Cortex of kidney (tissue), 1 donor: ENCODE results near the gene FAM131B.
"Not testable (repeated sequence)": the region's sequence is repeated elsewhere in the genome, so short reads cannot be mapped to it uniquely, and the experiment has no call there.

Experiments used
- DNase-seq: peaks from one replicate; lab custom pipeline; 2025; lab: John Stamatoyannopoulos, UW

Gene FAM131B

DNA sequence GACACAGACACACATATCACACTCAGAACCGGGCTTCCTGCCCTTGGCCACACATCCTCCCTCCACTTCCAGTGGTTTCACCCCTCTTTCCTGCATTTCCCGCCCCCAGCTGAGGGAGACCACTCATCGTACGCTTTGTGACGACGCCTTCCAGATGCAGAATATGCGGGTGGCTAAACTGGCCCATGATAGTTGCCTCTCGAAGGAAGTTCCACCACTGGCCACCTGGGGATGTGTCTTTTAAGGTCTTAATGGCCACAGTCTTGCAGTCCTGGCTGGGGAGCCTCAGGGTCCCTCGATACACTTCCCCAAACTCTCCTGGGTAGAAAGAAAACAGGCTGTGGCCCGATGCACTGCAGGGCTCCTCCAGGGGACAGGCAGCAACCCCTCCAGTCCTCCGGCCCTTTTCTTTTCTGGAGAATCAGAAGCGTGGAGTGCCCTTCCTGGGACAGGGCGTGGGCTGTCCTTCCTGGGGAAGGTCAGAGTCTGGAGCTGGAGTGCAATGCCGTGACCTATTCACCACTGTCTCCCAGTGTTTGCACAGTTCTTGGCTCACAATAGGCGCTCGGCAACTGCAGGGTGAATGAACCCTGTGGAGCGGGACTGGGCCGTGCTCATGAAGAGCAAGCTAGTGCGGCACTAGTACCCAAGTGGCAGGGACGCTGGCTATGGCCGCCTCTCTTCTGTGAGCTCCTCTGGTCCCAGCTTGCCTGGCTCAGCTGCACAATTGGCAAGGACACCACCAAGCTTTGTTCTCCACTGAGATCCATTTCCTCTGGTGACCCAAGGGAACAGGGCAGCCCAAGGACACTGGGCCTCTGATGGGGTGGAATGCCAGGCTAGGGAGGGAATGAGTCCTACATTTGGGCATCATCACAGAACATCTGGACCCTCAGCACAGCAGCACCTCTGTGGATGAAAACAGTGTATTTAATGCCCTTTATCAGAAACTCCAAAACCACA lies 33.0 kb upstream of the FAM131B start:
- DNase-seq, result no peak

DNA sequence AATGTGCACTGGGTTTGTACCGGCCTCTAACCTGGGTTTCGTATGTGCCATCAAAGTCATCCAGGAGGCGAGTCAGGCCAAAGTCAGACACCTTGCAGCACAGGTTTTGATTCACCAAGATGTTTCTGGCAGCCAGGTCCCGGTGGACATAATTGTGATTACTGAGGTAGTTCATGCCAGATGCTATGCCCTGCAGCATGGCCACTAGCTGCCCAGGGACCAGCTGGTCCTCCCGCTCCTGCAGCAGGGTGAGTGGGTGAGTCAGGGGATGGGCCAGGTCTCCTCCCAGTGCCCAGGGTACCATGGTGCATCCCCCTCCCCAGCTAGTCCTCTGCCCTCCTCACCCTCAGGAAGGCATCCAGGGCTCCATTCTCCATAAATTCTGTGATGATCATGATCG lies 32.3 kb upstream of the FAM131B start:
- no peak for DNase-seq

DNA sequence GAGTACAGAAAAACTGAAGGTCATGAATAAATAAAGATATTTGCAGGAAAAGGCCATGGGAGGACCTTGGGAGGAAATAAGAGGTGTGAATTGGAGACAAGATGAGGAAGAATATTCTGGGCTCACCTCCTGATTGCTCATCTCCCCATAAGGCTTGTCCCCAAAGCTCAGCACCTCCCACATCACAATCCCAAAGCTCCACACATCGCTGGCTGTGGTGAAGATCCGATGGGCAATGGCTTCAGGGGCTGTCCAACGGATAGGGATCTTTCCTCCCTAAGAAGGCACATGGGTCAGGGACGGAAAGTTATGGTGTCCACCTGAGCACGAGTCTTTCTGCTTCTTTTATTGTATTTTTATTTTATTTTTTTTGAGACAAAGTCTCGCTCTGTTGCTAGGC lies 31.6 kb upstream of the FAM131B start:
- no peak for DNase-seq

DNA sequence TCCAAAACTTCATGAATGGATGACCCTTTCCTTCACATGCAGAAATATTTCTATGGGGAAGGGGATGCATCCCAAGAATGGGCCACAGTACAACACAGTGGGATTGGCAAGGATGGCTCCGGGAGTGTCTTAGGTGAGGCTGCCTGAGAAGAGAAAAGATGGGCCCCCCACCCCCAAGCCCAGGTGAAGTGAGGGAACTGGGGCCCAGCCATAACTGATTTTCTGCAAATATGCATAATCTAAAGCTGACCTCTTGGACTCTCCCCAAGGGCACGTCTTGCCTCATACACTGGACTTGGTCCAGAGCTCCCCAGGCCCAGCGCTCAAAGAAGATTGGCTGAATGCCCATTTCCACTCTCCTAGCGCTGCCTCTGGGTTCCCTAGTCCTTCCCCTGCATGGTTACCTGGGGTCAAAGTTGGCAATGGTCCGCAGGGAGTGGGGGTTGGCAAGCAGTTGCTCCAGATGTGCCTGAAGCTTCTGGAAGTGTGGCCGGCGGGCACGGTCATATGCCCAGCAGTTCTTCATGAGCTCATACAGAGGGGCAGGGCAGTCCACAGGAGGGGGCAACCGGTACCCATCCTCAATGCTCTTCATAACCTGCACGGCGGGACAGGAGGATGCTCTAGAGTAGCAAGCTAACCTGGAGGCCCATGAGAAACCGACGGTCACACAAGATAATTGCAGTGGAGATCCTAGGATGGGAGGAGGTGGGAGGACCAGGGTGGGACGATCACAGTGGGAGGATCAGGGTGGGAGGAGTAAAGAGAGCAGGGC lies 30.9 kb upstream of the FAM131B start:
- DNase-seq, result no peak

DNA sequence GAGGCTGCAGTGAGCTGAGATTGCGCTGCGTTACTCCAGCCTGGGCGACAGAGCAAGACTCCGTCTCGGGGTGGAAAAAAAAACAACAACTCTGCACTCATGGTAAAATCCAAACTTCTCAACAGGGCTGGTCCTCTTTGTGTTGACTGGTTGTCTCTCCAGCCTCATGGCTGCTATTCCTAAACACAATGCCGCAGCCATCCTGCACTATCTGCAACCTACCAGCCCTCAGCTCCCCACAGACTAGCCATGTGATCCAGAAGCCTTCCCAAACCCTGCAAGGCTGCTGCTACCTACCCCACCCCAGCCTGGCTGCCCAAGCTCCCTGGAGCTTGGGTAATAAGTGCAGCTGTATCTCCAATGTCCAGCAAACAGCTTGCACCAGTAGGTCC lies 30.4 kb upstream of the FAM131B start:
- no peak for DNase-seq

DNA sequence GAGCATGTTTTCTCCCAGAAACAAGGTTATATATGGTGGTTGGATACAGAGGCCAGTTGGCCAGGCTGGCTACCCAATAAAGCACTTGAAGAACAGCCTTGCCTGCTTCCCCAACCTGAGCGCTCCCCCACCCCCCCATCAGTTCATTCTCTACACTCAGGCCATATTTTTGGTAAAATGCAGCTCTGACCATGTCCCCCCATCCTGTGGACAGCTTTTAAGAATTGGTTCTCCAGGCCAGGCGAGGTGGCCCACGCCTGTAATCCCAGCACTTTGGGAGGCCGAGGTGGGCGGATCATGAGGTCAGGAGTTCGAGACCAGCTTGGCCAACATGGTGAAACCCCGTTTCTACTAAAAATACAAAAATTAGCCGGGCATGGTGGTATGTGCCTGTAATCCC lies 29.9 kb upstream of the FAM131B start:
- not testable (repeated sequence) for DNase-seq

DNA sequence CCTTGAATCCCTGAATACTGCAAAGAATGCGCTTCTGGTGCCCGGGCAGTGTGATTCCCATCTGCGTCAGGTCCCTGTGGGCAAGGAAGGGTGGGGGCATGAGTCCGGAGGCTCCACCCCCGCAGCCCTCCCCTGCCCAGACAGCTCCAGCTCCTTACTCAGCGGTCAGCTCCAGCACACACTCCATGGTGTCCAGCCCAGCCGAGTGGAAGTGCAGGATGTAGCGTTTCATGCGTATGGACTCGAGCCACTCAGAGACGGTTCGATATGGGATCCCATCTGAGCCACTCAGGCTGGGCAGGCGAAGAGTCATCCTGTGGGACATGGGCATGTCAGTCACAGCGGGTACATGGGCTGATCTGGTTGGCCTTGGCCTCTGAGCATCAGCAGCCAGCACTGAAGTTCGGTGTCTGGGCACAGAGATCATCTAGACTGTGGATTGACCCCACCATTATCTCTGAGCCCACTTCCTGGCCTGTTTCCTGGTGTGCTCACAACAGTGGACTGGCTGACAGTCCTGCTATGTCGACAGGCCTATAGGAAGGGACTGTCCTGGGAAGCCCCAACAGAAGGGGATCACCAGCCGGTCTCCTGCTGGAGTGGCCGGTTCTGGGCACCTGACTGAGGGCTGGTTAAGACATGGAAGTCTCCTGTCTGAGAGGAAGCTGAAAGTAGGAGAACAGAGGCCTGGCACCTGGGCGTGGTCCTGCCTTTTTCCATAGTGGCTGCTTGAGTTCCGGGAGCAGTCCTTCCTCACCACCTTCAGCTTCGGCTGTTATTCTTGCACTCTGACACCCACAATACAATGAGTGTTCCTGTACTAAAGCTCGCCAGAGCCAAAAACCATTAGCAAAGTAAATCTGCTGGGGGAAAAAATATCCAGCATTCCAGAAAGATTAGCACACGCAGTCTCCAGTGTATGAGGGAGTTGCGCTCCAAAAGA lies 29.2 kb upstream of the FAM131B start:
- DNase-seq, result no peak

DNA sequence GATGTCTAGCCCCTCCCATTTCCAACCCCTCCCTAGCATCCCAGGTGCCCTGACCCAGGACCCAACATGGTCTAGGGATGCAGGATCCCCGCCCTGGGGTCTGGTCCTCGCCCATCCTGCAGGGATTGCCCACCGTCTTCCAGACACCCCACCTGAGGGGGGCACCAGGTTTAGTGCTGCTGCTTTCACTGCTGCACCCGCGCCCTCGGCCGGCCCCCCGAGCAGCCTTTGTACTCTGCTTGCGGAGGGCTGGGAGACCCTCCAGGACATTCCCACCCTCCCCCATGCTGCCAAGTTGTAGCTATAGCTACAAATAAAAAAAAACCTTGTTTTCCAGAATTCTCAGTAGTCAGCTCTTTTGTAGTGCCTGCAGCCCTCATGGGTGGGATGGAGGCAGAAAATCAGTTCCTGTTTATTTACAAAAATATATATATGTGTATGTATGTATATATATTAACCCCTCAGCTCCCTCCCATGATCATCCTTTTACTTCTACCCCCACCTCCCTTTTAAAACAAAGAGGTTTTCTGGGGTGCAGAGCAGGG lies 28.3 kb upstream of the FAM131B start:
- no peak for DNase-seq

DNA sequence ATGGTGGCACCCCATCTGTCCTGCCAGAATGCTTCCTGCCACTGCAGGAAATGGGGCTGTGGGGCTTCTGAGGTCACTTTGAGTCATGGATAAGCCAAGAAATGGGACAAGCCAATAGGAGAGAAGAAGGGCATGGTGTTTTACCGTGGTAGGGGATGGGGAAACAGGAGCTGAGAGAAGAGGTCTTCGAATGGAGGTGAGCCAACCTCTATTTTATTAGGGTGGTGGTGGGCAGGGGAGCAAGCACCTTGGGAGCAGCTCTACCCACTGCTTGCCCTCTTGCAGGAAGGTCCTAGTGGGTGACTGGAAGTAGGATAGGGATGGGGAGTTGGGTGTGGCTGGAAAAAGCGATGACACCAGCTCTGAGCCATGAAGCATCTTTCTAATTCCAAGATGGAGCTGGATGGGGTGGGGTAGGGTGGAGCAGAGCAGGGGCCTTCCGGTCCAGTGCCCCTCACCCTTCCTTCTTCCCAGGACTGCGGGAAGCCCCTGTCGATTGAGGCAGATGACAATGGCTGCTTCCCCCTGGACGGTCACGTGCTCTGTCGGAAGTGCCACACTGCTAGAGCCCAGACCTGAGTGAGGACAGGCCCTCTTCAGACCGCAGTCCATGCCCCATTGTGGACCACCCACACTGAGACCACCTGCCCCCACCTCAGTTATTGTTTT lies 27.7 kb upstream of the FAM131B start:
- DNase-seq, result no peak

DNA sequence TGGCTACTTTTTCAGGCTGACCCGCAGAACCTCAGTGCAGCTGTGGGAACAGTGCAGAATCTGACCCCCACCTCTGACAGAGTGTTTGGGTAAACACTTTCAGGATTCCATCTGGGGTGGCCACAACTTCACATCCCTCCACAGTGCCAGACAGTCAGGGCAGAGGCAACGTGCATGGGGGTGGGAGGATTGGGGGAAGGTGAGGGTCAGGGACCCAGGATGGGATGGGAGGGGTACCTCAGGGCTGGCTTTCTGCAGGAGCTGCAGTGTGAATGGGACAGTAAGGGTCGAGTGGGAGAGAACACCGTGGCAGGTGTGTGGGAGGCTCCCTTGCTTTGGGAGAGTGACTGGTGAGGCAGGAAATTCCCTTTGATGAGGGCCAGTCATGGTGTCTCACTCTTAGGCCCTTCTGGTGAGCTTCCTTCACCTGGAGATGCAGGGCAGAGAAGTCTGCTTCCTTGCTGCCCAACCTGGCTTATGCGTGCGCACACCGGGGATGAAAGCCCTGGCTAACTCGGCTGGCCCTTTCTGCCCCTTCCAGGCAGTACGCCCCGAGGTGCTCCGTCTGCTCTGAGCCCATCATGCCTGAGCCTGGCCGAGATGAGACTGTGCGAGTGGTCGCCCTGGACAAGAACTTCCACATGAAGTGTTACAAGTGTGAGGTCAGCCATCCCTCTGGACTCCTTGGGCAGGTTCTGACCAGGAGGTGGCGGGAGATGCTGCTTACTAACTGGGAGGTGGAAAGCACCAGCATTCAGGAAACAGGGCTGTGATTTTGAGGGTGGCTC lies 27.0 kb upstream of the FAM131B start:
- DNase-seq, result no peak

DNA sequence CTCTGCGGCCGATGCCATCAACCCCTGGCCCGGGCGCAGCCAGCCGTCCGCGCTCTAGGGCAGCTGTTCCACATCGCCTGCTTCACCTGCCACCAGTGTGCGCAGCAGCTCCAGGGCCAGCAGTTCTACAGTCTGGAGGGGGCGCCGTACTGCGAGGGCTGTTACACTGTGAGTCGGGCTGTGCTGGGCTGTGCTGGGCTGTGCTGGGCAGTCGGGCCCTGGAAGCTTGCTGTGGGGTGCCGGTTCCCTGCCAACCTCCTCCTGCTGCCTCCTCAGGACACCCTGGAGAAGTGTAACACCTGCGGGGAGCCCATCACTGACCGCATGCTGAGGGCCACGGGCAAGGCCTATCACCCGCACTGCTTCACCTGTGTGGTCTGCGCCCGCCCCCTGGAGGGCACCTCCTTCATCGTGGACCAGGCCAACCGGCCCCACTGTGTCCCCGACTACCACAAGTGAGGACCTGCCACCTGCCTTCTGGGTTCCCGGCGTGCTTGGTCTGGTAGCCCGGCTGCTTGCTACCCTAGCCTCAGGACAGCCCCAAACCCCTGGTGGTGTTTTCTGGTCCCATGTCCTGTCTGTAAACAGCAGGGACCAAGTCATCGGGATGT lies 26.1 kb upstream of the FAM131B start:
- DNase-seq, result no peak

DNA sequence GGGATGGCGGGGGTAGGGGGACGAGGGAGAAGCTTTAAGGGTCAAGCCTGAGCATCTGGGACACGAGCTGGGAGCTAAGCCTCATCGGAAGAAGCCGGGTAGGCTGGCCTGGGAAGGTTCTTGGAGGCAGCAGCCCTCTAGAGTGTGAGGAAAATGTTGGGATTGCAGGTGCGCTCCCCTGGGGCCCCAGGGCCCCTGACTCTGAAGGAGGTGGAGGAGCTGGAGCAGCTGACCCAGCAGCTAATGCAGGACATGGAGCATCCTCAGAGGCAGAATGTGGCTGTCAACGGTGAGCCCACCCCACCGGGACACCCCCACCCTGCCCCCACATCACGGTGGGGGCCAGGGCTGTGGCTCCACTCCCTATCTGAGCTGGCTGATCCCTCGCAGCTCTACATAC lies 25.5 kb upstream of the FAM131B start:
- no peak for DNase-seq

DNA sequence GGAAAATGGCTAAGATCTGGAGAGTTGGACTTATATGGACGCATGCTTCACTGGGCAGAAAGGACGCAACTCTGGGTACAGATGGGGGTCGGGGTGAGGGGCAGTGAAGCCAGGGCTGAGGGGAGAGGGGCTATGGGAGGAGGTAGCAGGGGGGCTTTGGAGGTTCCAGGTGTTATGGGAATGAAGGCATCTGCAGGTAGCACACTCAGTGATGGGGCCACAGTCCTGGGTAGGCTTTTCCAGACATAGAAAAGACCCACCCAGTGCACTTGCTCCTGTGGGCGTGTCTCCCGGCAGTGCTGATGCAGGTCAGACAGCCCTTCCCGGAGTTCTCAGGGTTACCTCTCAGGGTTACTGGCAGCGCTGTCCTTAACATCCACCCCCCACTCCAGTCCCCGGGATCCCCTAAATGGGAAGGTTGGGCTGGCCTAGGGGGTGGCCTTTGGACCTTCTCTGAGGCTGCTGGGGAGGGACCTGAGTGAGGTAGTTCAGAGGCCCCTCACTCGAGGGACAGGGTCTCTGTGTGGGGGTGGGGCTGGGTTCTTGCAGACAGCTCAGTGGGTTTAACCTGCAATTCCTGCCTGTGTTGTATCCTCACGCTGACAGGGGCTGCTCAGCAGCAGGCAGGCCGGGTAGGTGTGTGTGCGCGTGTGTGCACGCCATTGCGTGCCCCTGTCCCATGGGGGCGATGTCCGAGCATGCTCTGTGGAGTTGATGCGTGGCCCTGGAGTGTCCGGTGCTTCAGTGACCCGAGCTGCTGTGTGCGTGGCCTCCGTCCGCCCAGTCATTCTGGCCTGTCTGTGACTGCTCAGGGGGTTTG lies 24.9 kb upstream of the FAM131B start:
- DNase-seq, result no peak

DNA sequence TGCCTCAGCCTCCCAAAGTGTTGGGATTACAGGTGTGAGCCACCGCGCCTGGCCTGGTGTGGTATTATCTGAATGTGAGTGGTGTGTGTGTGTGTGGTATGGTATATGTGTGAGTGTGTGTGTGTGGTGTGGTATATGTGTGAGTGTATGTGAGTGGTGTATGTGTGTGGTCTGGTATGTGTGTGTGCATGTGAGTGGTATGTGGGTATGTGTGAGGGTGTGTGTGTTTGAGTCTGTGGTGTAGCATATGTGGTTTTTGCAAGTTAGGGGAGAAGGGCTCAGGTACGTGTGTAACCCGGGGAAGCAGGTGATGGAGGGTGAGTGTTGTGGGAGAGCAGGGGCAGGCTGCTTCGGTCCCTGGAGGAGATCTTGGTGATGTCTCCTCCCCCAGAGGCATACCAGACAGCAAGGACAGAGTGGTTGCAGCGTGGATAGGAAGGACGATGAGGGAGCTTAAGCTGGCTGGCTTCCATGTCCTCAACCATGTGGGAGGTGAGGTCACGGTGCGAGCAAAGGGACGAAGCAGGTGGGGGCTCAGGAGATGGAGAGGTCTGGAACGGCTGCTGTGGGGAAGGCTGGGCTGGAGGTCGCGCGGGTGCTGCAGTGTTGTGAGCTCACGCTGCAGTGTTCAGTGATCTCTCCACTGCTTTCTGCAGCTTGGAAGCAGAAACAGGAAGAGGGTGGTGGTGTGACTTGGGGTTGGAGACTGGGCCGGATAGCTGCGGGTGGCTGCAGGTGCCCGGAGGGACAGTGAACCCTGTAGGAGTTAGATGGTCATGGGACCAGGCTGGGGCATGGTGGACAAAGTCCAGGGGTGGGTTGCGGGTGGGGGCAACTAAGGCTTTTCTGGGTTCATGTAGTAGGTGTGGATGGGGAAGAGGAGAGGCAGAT lies 23.6 kb upstream of the FAM131B start:
- DNase-seq, result no peak

DNA sequence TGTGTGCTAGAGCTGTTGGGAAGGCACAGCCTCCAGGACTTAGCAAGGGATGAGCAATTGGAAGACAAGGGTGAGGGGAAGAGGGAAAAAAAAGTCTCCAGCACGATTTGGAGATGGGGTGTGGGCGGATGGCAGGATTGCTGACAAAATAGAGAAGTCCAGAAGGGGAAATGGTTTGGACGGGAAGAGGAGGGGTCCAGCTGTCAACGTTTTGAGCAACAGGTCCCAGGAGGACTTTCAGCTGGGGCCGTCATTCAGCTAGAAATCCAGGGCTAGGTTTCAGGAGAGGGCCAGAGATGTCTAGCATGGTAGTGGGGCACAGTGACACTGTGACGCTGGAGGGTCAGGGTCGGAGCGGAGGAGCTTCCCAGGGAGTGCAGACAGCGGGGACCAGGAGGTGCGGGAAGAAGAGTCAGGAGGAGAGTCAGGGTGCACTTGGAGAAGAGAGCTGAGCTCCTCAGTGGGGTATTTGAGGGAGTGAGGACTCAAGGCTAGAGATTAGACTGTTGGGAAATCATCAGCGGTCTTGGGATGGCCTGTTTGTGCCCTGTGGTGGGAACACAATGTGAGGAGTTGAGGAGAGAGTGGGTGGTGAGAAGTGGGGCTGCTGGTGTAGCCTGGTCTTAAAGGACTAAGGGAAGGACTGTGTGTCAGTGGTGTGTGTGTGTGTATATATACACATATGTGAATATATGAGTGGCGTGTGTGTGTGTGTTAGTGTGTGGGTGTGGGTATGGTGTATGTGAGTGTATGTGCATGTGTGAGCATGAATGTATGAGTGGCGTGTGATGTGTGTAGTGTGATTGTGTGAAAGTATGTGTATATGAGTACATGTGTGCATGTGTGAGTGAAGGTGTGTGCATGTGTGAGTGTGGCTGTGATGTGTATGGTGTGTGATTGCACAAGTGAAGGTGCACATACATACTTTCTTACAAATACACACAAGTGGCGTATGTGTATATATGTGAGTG lies 22.4 kb upstream of the FAM131B start:
- DNase-seq, result no peak

DNA sequence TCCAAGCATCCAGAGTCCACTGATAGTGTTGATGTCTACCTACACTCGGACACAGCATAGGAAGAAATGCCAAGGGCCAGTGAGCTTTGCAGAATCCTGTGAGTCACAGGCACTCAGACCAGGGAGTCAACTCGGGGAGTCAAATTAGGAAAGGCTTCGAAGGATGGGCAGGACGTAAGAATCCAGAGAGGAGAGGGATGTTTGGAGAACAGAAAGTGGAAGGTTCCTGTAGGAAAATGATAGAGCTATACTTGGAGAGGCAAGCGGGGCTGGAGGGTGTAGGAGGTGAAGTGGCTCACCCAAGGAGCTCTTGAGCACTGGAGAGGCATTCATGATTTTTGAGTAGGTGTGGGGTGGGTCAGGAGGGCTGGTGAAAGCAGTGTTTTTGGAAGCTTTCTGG lies 21.6 kb upstream of the FAM131B start:
- DNase-seq, result no peak

DNA sequence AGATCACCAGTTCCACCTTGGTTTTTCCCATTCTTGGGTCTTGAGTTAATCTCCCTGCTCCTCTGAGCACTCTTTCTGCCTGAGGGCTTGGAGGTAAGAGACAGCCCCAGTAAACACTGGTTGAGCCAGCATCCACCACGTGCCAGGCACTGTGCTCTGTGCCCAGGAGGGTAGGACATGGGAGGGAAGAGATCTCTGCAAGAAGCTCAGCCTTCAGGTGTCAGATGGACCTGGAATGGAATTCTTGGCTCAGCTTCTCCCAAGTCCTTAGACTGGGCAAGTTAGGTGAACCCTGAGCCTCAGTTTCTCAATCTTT lies 21.1 kb upstream of the FAM131B start:
- DNase-seq, result no peak
